Stomach (tissue), 4 donors: Measurements from ENCODE around the gene ASPDH.
"Not testable (repeated sequence)": the region's sequence is repeated elsewhere in the genome, so short reads cannot be mapped to it uniquely, and the experiment has no call there.

Experiments used
- EP300 ChIP-seq: sonication (generic); formaldehyde crosslinking; IDR thresholded peaks from one replicate; pipeline ENCODE4 v1.6.1; 2017; ENCODE audit warnings: antibody characterized with exemption
- POLR2A ChIP-seq, 4 donors: fragments of 450-650 bp; IDR thresholded peaks; one replicate each; pipeline ENCODE4 v1.6.1; 2016; ENCODE audit warnings: antibody characterized with exemption in 4 of 4, control low read depth in 2 of 4, mild to moderate bottlenecking in 1 of 4, moderate library complexity in 1 of 4

DNA sequence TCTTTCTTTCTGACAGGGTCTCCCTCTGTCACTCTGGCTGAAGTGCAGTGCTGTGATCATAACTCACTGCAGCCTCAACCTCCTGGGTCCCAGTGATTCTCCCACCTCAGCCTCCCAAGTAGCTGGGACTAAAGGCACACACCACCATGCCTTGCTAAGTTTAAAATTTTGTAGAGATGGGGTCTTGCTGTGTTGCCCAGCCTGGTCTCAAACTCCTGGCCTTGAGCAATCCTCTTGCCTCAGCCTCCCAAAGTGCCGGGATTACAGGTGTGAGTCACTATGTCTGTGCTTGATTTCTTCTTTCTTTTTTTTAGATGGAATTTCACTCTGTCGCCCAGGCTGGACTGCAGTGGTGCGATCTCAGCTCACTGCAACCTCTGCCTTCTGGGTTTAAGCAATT lies 14.3 kb upstream of the ASPDH start:
- not testable (repeated sequence) for TF ChIP-seq POLR2A (IDR thresholded peaks at IDR 0.05); EP300
